ENCODE results near the gene ANTXR2. TPM values are rescaled to one million over a fixed set of nuclear protein-coding genes. Genes with fewer than 3 reads are reported as not detected.

The ANTXR2 gene
- polyA plus RNA-seq, 4 donors = 3.6 to 41.7 (median 10.5) TPM

- H3K4me3 ChIP-seq (ENCODE audit: low read depth in 1 of 3, low read length in 3 of 3) = no peak overlapping the region
- WGBS, 3 donors = 70 to 78% (median 71%) methylated on average over 3 of the region's 3 CpGs
- no peak overlapping the region for H3K27ac ChIP-seq (ENCODE audit: low read depth in 1 of 3, low read length in 2 of 3)
- FAIRE-seq = no peak
- no peaks in the 10 kb centered on the region for H3K36me3 ChIP-seq (ENCODE audit: control insufficient read depth in 3 of 3, insufficient read depth in 2 of 3, low read depth in 1 of 3, low read length in 3 of 3)
- H3K9me3 ChIP-seq (ENCODE audit: control insufficient read depth in 2 of 2, insufficient read depth in 1 of 2, low read depth in 1 of 2, low read length in 1 of 2) = no peaks in the 10 kb centered on the region
- DNase-seq = no peak
- H3K4me1 ChIP-seq (ENCODE audit: control insufficient read depth in 3 of 3, insufficient read depth in 2 of 3, low read depth in 1 of 3, low read length in 2 of 3) = no peaks in the 10 kb centered on the region
- no peaks in the 10 kb centered on the region for H3K27me3 ChIP-seq (ENCODE audit: control insufficient read depth in 3 of 3, insufficient read depth in 3 of 3, low read length in 3 of 3)
Measured at GRCh38 chr4:80112236-80112635, 39.2 kb upstream of the ANTXR2 start.

GRCh38 chr4:80111276-80111675 lies 38.2 kb upstream of the ANTXR2 start:
- no peak for FAIRE-seq

GRCh38 chr4:80107374-80107773 lies 34.3 kb upstream of the ANTXR2 start:
- DNase-seq = no peak
- Histone ChIP-seq H3K4me1 (ENCODE audit: control insufficient read depth in 3 of 3, insufficient read depth in 2 of 3, low read depth in 1 of 3, low read length in 2 of 3) (no peaks in the 10 kb centered on the region), H3K27me3 (ENCODE audit: control insufficient read depth in 3 of 3, insufficient read depth in 3 of 3, low read length in 3 of 3) (no peaks in the 10 kb centered on the region), H3K36me3 (ENCODE audit: control insufficient read depth in 3 of 3, insufficient read depth in 2 of 3, low read depth in 1 of 3, low read length in 3 of 3) (no peaks in the 10 kb centered on the region), H3K9me3 (ENCODE audit: control insufficient read depth in 2 of 2, insufficient read depth in 1 of 2, low read depth in 1 of 2, low read length in 1 of 2) (no peaks in the 10 kb centered on the region), H3K27ac (ENCODE audit: low read depth in 1 of 3, low read length in 2 of 3) (no peak overlapping the region), H3K4me3 (ENCODE audit: low read depth in 1 of 3, low read length in 3 of 3) (no peak overlapping the region)
- FAIRE-seq = peak; percentile 72
- WGBS, 3 donors = 96 to 100% (median 98%) methylated on average over 1 of the region's 1 CpG

More at GRCh38 chr4:80111276-80111675, 38.2 kb upstream of the ANTXR2 start:
- no peak overlapping the region for H3K27ac ChIP-seq (ENCODE audit: low read depth in 1 of 3, low read length in 2 of 3)
- no peak for DNase-seq
- no peak overlapping the region for H3K4me3 ChIP-seq (ENCODE audit: low read depth in 1 of 3, low read length in 3 of 3)
- no peaks in the 10 kb centered on the region for H3K27me3 ChIP-seq (ENCODE audit: control insufficient read depth in 3 of 3, insufficient read depth in 3 of 3, low read length in 3 of 3)
- H3K4me1 ChIP-seq (ENCODE audit: control insufficient read depth in 3 of 3, insufficient read depth in 2 of 3, low read depth in 1 of 3, low read length in 2 of 3) = no peaks in the 10 kb centered on the region
- no peaks in the 10 kb centered on the region for H3K36me3 ChIP-seq (ENCODE audit: control insufficient read depth in 3 of 3, insufficient read depth in 2 of 3, low read depth in 1 of 3, low read length in 3 of 3)
- no peaks in the 10 kb centered on the region for H3K9me3 ChIP-seq (ENCODE audit: control insufficient read depth in 2 of 2, insufficient read depth in 1 of 2, low read depth in 1 of 2, low read length in 1 of 2)

- WGBS, 3 donors = 24 to 66% (median 37%) methylated on average over 1 of the region's 1 CpG
- no peak for DNase-seq
Measured at GRCh38 chr4:80104927-80105326, 31.9 kb upstream of the ANTXR2 start.

GRCh38 chr4:80103629-80104028 lies 30.6 kb upstream of the ANTXR2 start:
- Histone ChIP-seq H3K36me3 (ENCODE audit: control insufficient read depth in 3 of 3, insufficient read depth in 2 of 3, low read depth in 1 of 3, low read length in 3 of 3) (no peaks in the 10 kb centered on the region), H3K9me3 (ENCODE audit: control insufficient read depth in 2 of 2, insufficient read depth in 1 of 2, low read depth in 1 of 2, low read length in 1 of 2) (no peaks in the 10 kb centered on the region), H3K27ac (ENCODE audit: low read depth in 1 of 3, low read length in 2 of 3) (no peak overlapping the region), H3K4me1 (ENCODE audit: control insufficient read depth in 3 of 3, insufficient read depth in 2 of 3, low read depth in 1 of 3, low read length in 2 of 3) (no peaks in the 10 kb centered on the region), H3K27me3 (ENCODE audit: control insufficient read depth in 3 of 3, insufficient read depth in 3 of 3, low read length in 3 of 3) (no peaks in the 10 kb centered on the region), H3K4me3 (ENCODE audit: low read depth in 1 of 3, low read length in 3 of 3) (no peak overlapping the region)
- WGBS, 3 donors = 62 to 76% (median 73%) methylated on average over 2 of the region's 2 CpGs
- FAIRE-seq = no peak
- DNase-seq = no peak

More at GRCh38 chr4:80104927-80105326, 31.9 kb upstream of the ANTXR2 start:
- H3K4me3 ChIP-seq (ENCODE audit: low read depth in 1 of 3, low read length in 3 of 3) = no peak overlapping the region
- H3K4me1 ChIP-seq (ENCODE audit: control insufficient read depth in 3 of 3, insufficient read depth in 2 of 3, low read depth in 1 of 3, low read length in 2 of 3) = no peaks in the 10 kb centered on the region
- H3K27me3 ChIP-seq (ENCODE audit: control insufficient read depth in 3 of 3, insufficient read depth in 3 of 3, low read length in 3 of 3) = no peaks in the 10 kb centered on the region
- H3K9me3 ChIP-seq (ENCODE audit: control insufficient read depth in 2 of 2, insufficient read depth in 1 of 2, low read depth in 1 of 2, low read length in 1 of 2) = no peaks in the 10 kb centered on the region
- no peaks in the 10 kb centered on the region for H3K36me3 ChIP-seq (ENCODE audit: control insufficient read depth in 3 of 3, insufficient read depth in 2 of 3, low read depth in 1 of 3, low read length in 3 of 3)
- FAIRE-seq = no peak
- no peak overlapping the region for H3K27ac ChIP-seq (ENCODE audit: low read depth in 1 of 3, low read length in 2 of 3)

- DNase-seq = no peak
- Histone ChIP-seq H3K27me3 (ENCODE audit: control insufficient read depth in 3 of 3, insufficient read depth in 3 of 3, low read length in 3 of 3) (no peaks in the 10 kb centered on the region), H3K36me3 (ENCODE audit: control insufficient read depth in 3 of 3, insufficient read depth in 2 of 3, low read depth in 1 of 3, low read length in 3 of 3) (no peaks in the 10 kb centered on the region), H3K4me1 (ENCODE audit: control insufficient read depth in 3 of 3, insufficient read depth in 2 of 3, low read depth in 1 of 3, low read length in 2 of 3) (no peaks in the 10 kb centered on the region), H3K27ac (ENCODE audit: low read depth in 1 of 3, low read length in 2 of 3) (no peak overlapping the region), H3K9me3 (ENCODE audit: control insufficient read depth in 2 of 2, insufficient read depth in 1 of 2, low read depth in 1 of 2, low read length in 1 of 2) (no peaks in the 10 kb centered on the region), H3K4me3 (ENCODE audit: low read depth in 1 of 3, low read length in 3 of 3) (no peak overlapping the region)
- FAIRE-seq = no peak
Measured at GRCh38 chr4:80101792-80102116, 28.7 kb upstream of the ANTXR2 start.

GRCh38 chr4:80101071-80101791 lies 28.2 kb upstream of the ANTXR2 start:
- no peak for FAIRE-seq
- Histone ChIP-seq H3K4me1 (ENCODE audit: control insufficient read depth in 3 of 3, insufficient read depth in 2 of 3, low read depth in 1 of 3, low read length in 2 of 3) (no peaks in the 10 kb centered on the region), H3K27ac (ENCODE audit: low read depth in 1 of 3, low read length in 2 of 3) (no peak overlapping the region), H3K27me3 (ENCODE audit: control insufficient read depth in 3 of 3, insufficient read depth in 3 of 3, low read length in 3 of 3) (no peaks in the 10 kb centered on the region), H3K36me3 (ENCODE audit: control insufficient read depth in 3 of 3, insufficient read depth in 2 of 3, low read depth in 1 of 3, low read length in 3 of 3) (no peaks in the 10 kb centered on the region), H3K9me3 (ENCODE audit: control insufficient read depth in 2 of 2, insufficient read depth in 1 of 2, low read depth in 1 of 2, low read length in 1 of 2) (no peaks in the 10 kb centered on the region), H3K4me3 (ENCODE audit: low read depth in 1 of 3, low read length in 3 of 3) (no peak overlapping the region)
- 48 to 69% (median 61%) methylated on average over 5 of the region's 5 CpGs for WGBS, 3 donors
- DNase-seq = no peak

- Histone ChIP-seq H3K36me3 (ENCODE audit: control insufficient read depth in 3 of 3, insufficient read depth in 2 of 3, low read depth in 1 of 3, low read length in 3 of 3) (no peaks in the 10 kb centered on the region), H3K4me1 (ENCODE audit: control insufficient read depth in 3 of 3, insufficient read depth in 2 of 3, low read depth in 1 of 3, low read length in 2 of 3) (no peaks in the 10 kb centered on the region), H3K27ac (ENCODE audit: low read depth in 1 of 3, low read length in 2 of 3) (no peak overlapping the region), H3K4me3 (ENCODE audit: low read depth in 1 of 3, low read length in 3 of 3) (no peak overlapping the region), H3K27me3 (ENCODE audit: control insufficient read depth in 3 of 3, insufficient read depth in 3 of 3, low read length in 3 of 3) (no peaks in the 10 kb centered on the region), H3K9me3 (ENCODE audit: control insufficient read depth in 2 of 2, insufficient read depth in 1 of 2, low read depth in 1 of 2, low read length in 1 of 2) (no peaks in the 10 kb centered on the region)
- no peak for FAIRE-seq
- WGBS, 3 donors = 77 to 100% (median 77%) methylated on average over 1 of the region's 1 CpG
- DNase-seq = no peak
Measured at GRCh38 chr4:80099671-80100070, 26.6 kb upstream of the ANTXR2 start.

- FAIRE-seq (no peak), DNase-seq (no peak)
- no peaks in the 10 kb centered on the region for H3K9me3 ChIP-seq (ENCODE audit: control insufficient read depth in 2 of 2, insufficient read depth in 1 of 2, low read depth in 1 of 2, low read length in 1 of 2)
- no peaks in the 10 kb centered on the region for H3K4me1 ChIP-seq (ENCODE audit: control insufficient read depth in 3 of 3, insufficient read depth in 2 of 3, low read depth in 1 of 3, low read length in 2 of 3)
- H3K36me3 ChIP-seq (ENCODE audit: control insufficient read depth in 3 of 3, insufficient read depth in 2 of 3, low read depth in 1 of 3, low read length in 3 of 3) = no peaks in the 10 kb centered on the region
- 83 to 100% (median 91%) methylated on average over 1 of the region's 1 CpG for WGBS, 3 donors
- H3K4me3 ChIP-seq (ENCODE audit: low read depth in 1 of 3, low read length in 3 of 3) = no peak overlapping the region
- no peaks in the 10 kb centered on the region for H3K27me3 ChIP-seq (ENCODE audit: control insufficient read depth in 3 of 3, insufficient read depth in 3 of 3, low read length in 3 of 3)
- no peak overlapping the region for H3K27ac ChIP-seq (ENCODE audit: low read depth in 1 of 3, low read length in 2 of 3)
Measured at GRCh38 chr4:80098635-80099034, 25.6 kb upstream of the ANTXR2 start.

Measured in small intestine (tissue), 7 donors.